ENCODE data around the gene KIF6.

- TF ChIP-seq EZH2 (IDR thresholded peaks at IDR 0.05; ENCODE audit: borderline replicate concordance, low read depth, low read length, severe bottlenecking): no peak
- no peak for TF ChIP-seq CTCF (IDR thresholded peaks at IDR 0.05; ENCODE audit: borderline replicate concordance, extremely low read depth, low read length, poor library complexity, severe bottlenecking)
Observed at GRCh38 chr6:39439342-39440038, 285.7 kb downstream of the KIF6 start.
